HG03378 (cell line): ENCODE results near the gene CDH23.

Experiments
- ATAC-seq: cut with Tn5 transposase; IDR thresholded peaks from one replicate; pipeline ENCODE4 v1.9.1; 2021; ENCODE audit warnings: mild to moderate bottlenecking, moderate library complexity; ENCODE audit not compliant: unreplicated experiment

Gene CDH23

GRCh38 chr10:71480662-71481061 is 83.9 kb downstream of the CDH23 start:
- ATAC-seq: no peak

- ATAC-seq: no peak
These were observed 85.2 kb downstream of the CDH23 start for GRCh38 chr10:71481746-71482410.

GRCh38 chr10:71482620-71483019 is 85.9 kb downstream of the CDH23 start:
- ATAC-seq: no peak

- no peak for ATAC-seq
These were observed 86.4 kb downstream of the CDH23 start for GRCh38 chr10:71483135-71483534.

GRCh38 chr10:71483885-71484751 is 87.4 kb downstream of the CDH23 start:
- ATAC-seq: no peak

- no peak for ATAC-seq
These were observed 89.9 kb downstream of the CDH23 start for GRCh38 chr10:71486484-71487114.

- ATAC-seq: no peak
These were observed 91.0 kb downstream of the CDH23 start for GRCh38 chr10:71487726-71488125.

GRCh38 chr10:71489077-71489476 is 92.4 kb downstream of the CDH23 start:
- no peak for ATAC-seq

- no peak for ATAC-seq
These were observed 96.2 kb downstream of the CDH23 start for GRCh38 chr10:71492872-71493271.

GRCh38 chr10:71493741-71494140 is 97.0 kb downstream of the CDH23 start:
- ATAC-seq: no peak

- ATAC-seq: no peak
These were observed 97.8 kb downstream of the CDH23 start for GRCh38 chr10:71494476-71494875.

GRCh38 chr10:71494980-71495381 is 98.3 kb downstream of the CDH23 start:
- ATAC-seq: peak; percentile 53

- ATAC-seq: no peak
These were observed 100.4 kb downstream of the CDH23 start for GRCh38 chr10:71496927-71497762.

GRCh38 chr10:71497763-71498326 is 101.1 kb downstream of the CDH23 start:
- ATAC-seq: no peak

- ATAC-seq: no peak
These were observed 104.7 kb downstream of the CDH23 start for GRCh38 chr10:71501402-71501801.

- ATAC-seq: no peak
These were observed 105.5 kb downstream of the CDH23 start for GRCh38 chr10:71502190-71502589.

GRCh38 chr10:71502851-71503250 is 106.1 kb downstream of the CDH23 start:
- ATAC-seq: no peak

- no peak for ATAC-seq
These were observed 107.4 kb downstream of the CDH23 start for GRCh38 chr10:71504168-71504567.

- no peak for ATAC-seq
These were observed 107.8 kb downstream of the CDH23 start for GRCh38 chr10:71504570-71504969.

- no peak for ATAC-seq
These were observed 109.1 kb downstream of the CDH23 start for GRCh38 chr10:71505862-71506261.

- ATAC-seq: no peak
These were observed 112.7 kb downstream of the CDH23 start for GRCh38 chr10:71509444-71509843.
